GM12892 (cell line): ENCODE results near the gene TRIM9.

Experiments used
- DNase-seq: peaks from one replicate; pipeline ENCODE4 v3.0.0; 2011; ENCODE audit not compliant: insufficient read length
- FAIRE-seq: peaks from 2 replicates; lab custom pipeline; 2011; peaks lifted over from hg19 to GRCh38; lab: Jason Lieb, UNC
- POLR2A ChIP-seq: IDR thresholded peaks from 2 replicates; pipeline ENCODE4 v1.6.1; 2011; ENCODE audit warnings: low read depth, low read length, control low read depth
- POLR2AphosphoS5 ChIP-seq: IDR thresholded peaks from 2 replicates; pipeline ENCODE4 v1.6.1; 2011; ENCODE audit warnings: low read depth, low read length, control low read depth
- TAF1 ChIP-seq: IDR thresholded peaks from 2 replicates; pipeline ENCODE4 v1.6.1; 2011; ENCODE audit warnings: low read depth, mild to moderate bottlenecking, control low read depth, low read length, borderline replicate concordance

TRIM9 gene

DNA sequence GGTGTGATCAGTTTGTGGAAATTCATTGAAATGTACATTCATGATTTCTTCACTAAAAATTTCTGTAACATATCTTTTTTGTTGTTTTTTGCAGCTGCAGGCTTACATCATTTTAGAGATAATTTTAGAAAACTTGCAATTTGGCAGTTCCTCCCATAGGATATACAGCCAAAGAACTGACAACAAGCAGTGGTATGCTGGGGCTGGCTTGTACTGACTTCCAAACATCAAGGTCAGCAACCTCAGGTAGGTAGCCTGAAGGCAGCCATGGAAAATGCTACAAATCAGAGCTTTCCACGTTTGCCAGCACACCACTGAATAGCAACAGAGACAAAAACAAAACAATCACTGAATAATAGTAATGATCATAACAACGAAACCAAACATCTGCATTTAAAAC, 21.2 kb downstream of the TRIM9 start:
- TF ChIP-seq POLR2A (no peak), TAF1 (no peak), POLR2AphosphoS5 (no peak)
- DNase-seq = no peak
- FAIRE-seq = no peak

DNA sequence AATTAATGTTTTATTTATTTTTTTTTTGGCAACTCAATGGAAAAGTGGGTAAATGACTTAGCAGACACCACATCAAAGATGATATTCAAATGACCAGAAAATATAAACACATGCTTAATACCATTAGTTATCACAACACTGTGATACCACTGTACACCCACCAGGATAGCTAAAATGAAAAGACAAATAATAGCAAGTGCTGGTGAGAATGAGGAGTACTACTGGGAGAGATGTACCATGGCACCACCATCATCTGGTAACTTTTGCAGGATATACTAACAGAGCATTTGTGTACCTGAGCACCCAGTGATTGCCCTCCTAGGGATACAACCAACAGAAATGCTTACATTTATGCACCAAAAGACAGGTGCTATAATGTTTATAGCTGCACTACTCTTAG, 21.9 kb downstream of the TRIM9 start:
- TF ChIP-seq POLR2A (no peak), POLR2AphosphoS5 (no peak), TAF1 (no peak)
- DNase-seq (no peak), FAIRE-seq (no peak)

DNA sequence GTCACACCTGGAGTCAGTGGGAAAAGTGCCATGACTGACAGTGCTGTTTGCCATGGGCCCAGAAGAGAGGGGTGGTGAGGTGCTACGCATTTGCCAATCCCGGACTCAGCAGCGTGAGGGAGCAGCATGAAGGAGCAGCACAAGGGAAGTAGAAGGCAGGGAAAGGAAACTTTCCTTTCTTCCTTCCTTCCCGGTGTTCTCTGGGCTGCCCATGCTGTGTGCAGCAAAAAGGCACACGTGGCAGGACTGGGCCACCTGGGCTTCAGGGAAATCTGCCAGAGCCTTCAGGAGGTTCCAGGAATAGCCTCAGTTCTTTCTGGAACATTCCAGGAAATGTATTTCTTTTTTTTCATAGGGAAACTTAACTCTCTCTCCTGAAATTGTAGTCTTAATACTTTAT, 23.0 kb downstream of the TRIM9 start:
- TF ChIP-seq POLR2AphosphoS5 = no peak
- TF ChIP-seq POLR2A = no peak
- TF ChIP-seq TAF1 = no peak
- DNase-seq = no peak
- no peak for FAIRE-seq

DNA sequence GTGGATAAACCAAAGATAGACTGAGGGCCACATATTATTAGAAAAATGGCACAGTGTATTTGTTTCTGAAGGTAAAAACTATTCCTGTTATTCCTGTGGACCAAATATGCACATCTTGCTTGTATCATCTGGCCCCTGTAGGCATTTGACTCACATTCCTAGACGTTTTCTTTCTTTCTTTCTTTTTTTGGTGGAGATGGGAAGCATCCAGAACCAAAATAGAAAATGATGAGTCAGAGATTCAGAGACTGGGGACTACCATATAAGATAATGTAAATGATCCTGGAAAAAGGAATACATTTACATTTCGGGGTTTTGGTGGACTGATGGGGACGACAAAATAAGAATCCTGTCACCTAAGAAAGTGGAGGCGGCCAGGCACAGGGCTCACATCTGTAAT, 24.2 kb downstream of the TRIM9 start:
- no peak for TF ChIP-seq TAF1
- no peak for TF ChIP-seq POLR2A
- no peak for TF ChIP-seq POLR2AphosphoS5
- DNase-seq (no peak), FAIRE-seq (no peak)

DNA sequence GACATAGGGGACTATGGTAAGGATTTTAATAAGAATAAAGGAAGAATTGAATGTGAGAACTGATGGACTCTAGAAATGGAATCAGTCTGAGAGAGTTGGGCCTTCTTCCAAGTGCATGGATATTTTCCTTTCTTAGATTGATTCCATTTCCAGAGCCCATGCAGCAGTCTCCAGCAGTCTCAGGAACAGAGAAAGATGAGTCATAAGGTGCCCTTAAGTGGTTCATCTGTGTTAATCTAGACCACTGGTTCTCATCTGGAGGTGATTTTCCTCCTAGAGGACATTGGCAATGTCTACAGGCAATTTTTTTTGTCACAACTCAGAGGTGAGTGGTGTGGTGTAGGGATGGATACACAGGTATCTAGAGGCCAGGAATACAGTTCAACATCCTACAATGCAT, 25.9 kb downstream of the TRIM9 start:
- TF ChIP-seq TAF1 (no peak), POLR2AphosphoS5 (no peak), POLR2A (no peak)
- FAIRE-seq (no peak), DNase-seq (no peak)

DNA sequence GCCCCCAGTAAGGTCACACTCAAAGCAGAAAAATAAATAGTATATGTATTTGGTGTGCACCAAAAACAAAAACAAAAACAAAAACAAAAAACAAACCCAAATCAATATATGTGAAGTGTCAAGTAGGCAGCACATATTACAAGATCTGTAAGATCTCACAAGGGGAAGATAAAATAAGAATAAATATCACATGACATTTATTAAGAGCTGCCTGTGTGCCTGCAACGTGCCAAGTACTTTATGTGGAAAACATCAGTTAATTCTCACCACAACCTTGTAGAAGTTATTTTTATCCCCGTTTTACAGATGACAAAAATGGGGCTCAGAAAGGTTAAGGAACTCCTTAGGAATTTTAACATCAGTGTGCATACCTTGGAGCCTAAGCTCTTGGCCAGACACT, 26.6 kb downstream of the TRIM9 start:
- TF ChIP-seq POLR2A = no peak
- no peak for TF ChIP-seq POLR2AphosphoS5
- TF ChIP-seq TAF1 = no peak
- DNase-seq = no peak
- FAIRE-seq = no peak

DNA sequence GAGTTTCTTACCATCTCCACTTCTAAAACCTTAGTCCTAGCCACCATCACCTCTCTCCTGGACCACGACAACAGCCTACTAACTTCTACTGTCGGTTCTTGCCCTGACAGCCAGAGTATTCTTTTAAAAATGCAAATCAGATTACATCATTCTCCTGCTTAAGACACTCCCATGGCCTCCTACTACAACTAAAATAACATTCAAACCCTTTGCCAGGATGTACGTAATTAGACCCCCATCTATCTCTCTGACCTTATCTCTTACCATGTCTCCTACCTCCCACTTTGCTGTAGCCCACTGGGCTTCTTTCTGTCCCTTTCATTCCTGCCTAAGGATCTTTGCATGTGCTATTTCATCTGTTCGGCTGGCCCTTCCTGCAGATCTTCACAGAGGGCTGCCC, 27.6 kb downstream of the TRIM9 start:
- FAIRE-seq (no peak), DNase-seq (no peak)
- TF ChIP-seq POLR2AphosphoS5 = no peak
- no peak for TF ChIP-seq TAF1
- TF ChIP-seq POLR2A = no peak

DNA sequence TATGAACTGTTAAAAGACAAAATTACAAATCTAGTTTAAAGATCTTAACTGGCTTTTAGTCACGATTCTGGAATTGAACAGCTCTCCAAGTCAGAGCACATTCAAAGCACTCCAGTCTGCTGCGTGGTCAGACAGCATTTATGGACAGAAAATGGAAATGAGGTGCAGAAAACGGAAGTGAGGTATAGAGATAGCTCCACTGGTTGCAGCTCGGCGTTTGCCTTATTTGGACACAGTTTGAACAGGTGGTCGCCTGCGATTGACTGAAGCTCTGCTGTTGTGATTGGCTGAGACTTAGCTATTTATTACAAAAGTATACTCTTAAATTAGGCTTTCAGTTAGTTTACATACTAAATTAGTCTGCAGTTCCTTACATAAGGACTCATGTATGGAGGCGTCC, 28.3 kb downstream of the TRIM9 start:
- TF ChIP-seq POLR2AphosphoS5 (no peak), TAF1 (no peak), POLR2A (no peak)
- FAIRE-seq (no peak), DNase-seq (no peak)

DNA sequence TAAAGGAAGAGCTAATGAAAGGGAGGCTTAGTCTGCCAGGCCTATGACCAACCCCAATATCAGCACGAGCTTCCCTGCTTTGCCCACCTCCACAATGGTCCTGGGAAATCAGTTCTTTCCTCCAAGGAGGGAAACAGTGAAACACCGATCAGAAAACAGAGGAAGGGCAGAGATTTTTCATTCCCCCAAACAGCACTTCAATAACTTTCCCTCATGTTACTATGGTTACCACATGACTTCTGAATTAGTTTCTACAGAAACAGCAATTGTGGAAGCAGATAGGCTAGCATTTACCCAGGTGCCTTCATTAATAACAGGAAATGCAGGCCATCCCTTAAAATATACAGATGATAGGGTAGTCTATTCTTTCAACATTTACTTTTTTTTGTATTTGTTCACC, 35.9 kb downstream of the TRIM9 start:
- DNase-seq = no peak
- TF ChIP-seq TAF1 (no peak), POLR2AphosphoS5 (no peak), POLR2A (no peak)
- FAIRE-seq = no peak

DNA sequence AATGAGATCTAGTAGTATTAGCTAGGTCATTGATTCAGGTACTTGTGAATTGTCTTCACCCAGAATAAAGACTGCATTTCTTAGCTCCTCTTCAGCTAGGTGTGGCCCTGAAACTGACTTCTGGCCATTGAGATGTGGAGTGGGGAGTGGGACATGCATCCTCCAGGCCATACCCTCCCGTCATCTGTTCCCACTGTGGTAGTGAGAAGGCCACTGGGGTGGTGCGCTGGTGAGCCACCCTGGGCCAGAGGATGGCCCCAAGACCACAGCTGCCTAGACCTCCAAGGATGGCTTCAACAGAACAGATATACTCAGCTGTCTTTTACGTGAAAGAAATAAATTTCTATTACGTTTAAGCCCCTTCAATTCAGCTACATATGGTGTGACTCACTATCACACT, 36.5 kb downstream of the TRIM9 start:
- FAIRE-seq (no peak), DNase-seq (no peak)
- TF ChIP-seq POLR2A = no peak
- no peak for TF ChIP-seq TAF1
- TF ChIP-seq POLR2AphosphoS5 = no peak

DNA sequence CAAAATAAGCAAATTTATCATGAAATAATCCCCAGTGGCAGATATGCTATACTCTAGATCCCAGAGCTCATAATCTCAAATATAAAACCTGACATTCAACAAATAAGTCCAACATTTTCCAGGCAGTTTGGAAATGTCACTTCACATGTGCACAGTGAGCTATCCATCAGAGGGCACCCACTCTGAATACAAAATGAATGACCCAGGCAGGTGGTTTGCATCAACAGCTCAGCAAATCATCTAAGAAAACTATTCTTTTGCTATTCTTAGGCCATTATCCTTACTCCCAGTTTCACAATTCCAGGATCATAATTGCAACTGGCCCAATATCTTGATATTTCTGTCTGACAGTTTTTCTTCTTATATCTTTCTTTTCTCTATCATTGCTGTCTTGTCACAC, 38.5 kb downstream of the TRIM9 start:
- no peak for TF ChIP-seq POLR2A
- TF ChIP-seq POLR2AphosphoS5 = no peak
- TF ChIP-seq TAF1 = no peak
- FAIRE-seq (no peak), DNase-seq (no peak)

DNA sequence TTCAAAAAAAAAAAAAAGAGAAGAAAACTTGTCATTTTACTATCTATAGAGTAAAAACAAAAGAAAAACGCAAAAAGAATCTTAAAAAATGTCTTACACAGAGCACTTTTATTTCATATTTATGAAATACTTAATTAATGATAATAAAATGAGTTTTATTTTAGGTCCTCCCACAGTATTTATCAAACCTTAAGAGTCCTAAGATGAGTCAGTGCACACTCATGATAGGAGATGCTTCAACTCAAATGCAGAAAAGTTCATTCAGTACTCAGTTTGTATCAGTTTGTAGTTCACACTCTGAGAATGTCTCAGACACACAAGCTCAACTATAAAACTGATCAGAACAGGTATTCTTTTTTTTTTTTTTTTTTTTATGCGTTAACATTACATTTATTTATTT, 41.7 kb downstream of the TRIM9 start:
- FAIRE-seq (no peak), DNase-seq (no peak)

DNA sequence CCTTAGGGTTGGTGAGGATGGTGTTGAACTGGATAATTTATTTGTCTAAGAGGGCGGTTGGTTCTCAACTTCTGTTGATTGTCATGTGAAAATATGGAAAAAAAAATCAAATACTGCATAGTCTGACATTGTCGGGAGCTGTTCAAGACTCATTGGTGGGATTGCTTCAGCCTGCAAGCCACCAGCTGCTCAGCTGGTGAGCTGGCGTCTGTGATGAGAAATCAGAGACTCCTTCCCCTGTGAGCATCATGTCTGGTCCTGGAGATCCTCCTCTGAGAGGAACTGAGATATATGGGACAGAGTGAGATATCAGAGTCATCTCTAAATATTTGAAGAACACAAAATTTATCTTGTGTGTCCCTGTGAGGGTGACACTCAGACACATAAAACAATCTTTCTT, 49.9 kb downstream of the TRIM9 start:
- no peak for DNase-seq
- no peak for FAIRE-seq
- TF ChIP-seq TAF1 (no peak), POLR2A (no peak)

More for the DNA sequence above, 41.7 kb downstream of the TRIM9 start:
- TF ChIP-seq POLR2A (no peak), TAF1 (no peak), POLR2AphosphoS5 (no peak)

DNA sequence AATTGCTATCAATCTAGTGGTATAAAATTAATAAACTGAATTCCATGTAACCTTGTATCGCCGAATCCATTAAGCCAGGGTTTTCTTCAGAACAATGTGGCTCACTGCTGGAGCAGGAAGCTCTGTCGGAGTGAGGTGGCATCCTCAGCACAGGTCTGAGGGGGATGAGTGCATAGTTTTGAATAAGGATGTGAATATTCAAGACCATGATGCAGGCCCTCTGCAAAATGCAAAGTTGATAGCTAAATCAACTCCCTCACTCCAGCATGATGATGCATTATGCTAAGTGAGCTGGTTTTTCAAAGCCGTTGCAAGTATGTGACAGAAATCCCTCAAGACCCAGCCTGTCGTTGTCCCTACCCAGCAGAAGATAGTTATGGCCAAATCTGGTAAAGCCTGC, 53.0 kb downstream of the TRIM9 start:
- no peak for TF ChIP-seq TAF1
- no peak for TF ChIP-seq POLR2A
- TF ChIP-seq POLR2AphosphoS5 = no peak
- no peak for FAIRE-seq
- DNase-seq = no peak
